GM18507 (cell line): ENCODE measurements around the gene NFATC2IP.
"Not testable (repeated sequence)": the region's sequence is repeated elsewhere in the genome, so short reads cannot be mapped to it uniquely, and the experiment has no call there.

ENCODE experiments used
- DNase-seq: peaks from one replicate; pipeline ENCODE4 v3.0.0; 2011; ENCODE audit warnings: low read depth; ENCODE audit not compliant: insufficient read length; ENCODE audit errors: extremely low spot score
- FAIRE-seq: peaks from 2 replicates; lab custom pipeline; 2011; peaks lifted over from hg19 to GRCh38; lab: Jason Lieb, UNC

NFATC2IP gene

DNA sequence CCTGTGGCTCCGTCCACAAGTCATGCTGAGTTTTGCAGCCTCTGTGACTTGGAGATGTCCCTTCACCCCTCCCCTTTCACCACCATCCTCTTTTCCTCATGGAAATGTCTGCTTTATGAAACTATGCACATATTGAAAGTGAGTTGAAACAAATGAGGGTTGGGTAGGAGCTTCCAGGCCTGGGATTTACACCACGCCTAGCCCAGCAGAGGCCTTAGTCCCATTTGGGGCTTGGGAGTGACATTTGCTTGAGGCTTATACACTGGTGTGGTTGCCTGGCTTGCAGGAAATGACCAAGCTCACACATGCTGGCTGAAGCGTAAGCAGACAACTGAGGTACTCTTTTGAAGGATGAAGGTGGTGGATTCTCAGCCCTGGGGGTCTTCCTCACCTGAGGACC lies 13.3 kb downstream of the NFATC2IP start:
- FAIRE-seq (no peak), DNase-seq (no peak)

DNA sequence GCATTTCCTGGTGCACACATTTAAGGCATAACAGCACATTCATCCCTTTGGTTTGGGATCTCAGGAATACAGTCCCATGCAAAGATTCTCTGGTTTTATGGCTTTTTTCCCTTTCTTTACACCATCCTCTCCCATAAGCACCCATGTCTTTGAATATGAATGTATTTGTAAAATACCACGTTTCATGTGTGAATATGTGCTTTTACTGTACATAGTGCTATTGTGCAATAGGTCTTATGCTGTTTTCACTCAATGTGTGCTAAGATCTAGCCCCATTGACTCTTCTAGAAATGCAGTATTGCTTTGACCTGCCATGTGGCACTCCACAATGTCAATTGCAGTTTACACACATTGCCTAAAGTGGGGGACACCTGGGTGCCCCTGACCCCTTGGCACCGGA lies 13.8 kb downstream of the NFATC2IP start:
- FAIRE-seq, result no peak
- no peak for DNase-seq

GRCh38 chr16:28967156-28967555 lies 16.4 kb downstream of the NFATC2IP start:
- FAIRE-seq, result no peak

DNA sequence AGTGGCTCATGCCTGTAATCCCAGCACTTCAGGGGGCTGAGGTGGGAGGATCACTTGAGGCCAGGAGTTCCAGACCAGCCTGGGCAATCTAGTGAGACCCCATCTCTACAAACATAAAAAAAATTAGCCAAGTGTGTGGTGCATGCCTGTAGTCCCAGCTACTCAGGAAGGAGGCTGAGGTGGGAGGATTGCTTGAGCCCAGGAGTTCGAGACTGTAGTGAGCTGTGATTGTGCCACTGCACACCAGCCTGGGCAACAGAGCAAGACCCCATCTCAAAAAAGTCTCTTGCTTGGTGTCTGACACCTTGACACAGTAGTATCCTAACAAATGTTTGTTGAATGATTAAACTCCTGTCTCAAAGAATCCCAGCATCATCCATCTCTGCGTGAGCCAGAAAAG lies 19.0 kb downstream of the NFATC2IP start:
- DNase-seq, FAIRE-seq: not testable (repeated sequence)

More at GRCh38 chr16:28967156-28967555, 16.4 kb downstream of the NFATC2IP start:
- DNase-seq, result no peak

- no peak for FAIRE-seq
- DNase-seq, result no peak
Observed at GRCh38 chr16:28974007-28974436, 23.3 kb downstream of the NFATC2IP start.

DNA sequence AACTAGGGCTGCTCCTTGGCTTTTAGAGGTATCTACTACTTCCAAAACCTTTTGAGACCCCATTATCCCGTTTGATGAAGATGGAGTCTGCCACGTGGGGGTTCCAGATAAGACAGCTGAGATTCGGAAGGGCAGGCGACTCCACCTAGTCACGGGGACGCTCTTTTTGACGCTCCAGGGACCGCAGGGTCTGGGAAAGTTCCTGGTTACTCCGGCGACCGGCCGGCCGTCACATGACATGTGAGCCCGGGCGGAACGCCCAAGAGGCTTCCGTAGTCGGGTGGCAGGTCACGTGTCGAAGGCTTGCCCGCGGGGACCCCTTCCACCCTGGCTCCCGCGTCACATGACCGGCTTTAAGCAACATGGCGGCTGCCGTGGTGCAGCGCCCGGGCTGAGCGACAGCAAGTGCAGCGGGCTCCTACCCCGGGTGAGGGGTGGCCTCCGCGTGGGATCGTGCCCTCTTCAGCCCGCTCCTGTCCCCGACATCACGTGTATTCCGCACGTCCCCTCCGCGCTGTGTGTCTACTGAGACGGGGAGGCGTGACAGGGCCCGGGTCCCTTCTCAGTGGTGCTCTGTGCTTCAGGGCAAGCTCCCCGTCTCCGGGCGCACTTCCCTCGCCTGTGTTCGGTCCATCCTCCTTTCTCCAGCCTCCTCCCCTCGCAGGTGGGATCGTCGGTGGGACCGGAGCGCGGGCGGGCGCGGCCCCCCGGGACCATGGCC lies 23.9 kb downstream of the NFATC2IP start, which contains the start of gene SPNS1:
Gene SPNS1 (plus strand): TSS at position 342 of the 721 bp plus-strand sequence. CDS start 374 bp downstream, at position 716.
- peak; percentile 97 for DNase-seq
- peak; percentile 92 for FAIRE-seq

DNA sequence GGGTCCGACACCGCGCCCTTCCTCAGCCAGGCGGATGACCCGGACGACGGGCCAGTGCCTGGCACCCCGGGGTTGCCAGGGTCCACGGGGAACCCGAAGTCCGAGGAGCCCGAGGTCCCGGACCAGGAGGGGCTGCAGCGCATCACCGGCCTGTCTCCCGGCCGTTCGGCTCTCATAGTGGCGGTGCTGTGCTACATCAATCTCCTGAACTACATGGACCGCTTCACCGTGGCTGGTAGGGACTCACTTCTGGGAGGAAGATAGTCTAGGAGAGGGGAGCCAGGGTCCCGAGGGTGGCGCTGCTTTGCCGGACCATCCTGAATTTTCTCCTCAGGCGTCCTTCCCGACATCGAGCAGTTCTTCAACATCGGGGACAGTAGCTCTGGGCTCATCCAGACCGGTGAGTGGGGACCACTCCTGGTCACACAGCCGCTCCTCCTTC lies 24.4 kb downstream of the NFATC2IP start:
- no peak for DNase-seq
- FAIRE-seq, result no peak

DNA sequence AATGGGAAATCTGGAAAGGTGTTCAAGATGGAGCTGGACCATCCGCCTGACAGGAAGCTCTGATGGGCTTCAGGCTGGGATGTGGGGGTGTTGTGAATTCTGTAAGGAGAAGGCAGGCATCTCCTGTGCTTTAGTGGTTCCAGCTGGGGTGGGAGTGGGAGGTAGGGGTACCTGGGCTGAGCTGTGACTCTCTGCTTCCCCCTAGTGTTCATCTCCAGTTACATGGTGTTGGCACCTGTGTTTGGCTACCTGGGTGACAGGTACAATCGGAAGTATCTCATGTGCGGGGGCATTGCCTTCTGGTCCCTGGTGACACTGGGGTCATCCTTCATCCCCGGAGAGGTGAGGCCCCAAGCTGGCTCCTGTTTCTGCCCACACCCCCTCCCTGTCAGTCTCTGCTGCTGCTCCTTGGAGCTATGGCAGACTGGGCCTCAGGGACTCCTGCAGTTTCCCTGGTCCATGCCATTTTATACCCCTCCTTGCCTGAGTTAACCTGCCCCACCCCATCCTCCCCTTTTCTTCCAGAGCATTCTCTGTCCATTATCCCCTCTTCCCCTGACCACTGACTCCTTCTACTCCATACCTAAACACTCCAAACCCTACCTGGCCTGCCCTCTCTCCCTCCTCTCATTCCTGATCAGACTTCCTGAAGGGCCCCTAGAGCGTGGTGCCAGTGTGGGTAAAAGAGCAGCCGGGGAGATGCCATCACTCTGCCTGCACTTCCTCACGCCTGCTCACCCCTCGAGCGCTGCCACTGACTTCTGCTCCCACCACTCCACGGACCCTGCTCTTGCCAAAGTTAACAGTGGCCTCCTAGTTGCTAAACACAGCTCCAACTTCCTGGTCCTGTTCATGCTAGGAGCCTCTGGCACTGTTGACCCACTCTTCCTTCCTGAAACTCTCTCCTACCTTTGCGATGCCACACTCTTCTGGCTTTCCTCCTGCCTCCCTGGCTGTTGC lies 27.2 kb downstream of the NFATC2IP start:
- no peak for FAIRE-seq
- DNase-seq, result no peak

DNA sequence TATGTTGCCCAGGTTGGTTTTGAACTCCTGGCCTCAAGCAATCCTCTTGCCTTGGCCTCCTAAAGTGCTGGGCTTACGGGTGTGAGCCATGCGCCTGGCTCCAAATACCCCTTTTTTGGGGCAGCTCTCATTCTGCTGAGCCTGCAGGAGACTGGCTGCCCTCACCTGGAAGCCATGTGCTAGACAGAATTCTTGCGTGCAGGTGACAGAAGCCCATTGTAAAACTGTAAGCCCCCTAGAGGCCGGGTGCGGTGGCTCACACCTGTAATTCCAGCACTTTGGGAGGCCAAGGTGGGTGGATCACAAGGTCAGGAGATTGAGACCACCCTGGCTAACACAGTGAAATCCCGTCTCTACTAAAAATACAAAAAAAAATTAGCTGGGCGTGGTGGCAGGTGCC lies 29.6 kb downstream of the NFATC2IP start:
- FAIRE-seq, DNase-seq: not testable (repeated sequence)

DNA sequence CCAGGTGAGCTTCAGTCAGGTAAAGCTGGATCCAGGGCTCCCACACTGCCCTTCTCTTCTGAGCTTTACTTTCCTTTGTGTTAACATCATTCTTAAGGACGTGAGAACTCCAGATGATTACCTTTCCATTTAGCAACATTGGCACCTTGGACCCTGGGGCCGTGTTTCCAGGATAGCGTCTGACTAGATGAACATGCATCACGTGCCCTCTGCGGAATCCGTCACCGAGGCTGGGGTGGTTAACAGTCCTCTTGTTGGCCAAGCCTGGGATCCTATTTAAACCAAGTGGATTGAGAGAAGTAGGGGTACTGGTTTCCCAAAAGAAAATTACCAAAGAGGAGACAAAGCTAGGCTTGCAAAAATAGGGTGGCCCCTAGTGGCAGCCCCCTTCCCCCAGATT lies 30.2 kb downstream of the NFATC2IP start:
- no peak for DNase-seq
- no peak for FAIRE-seq

GRCh38 chr16:28981517-28981916 lies 30.8 kb downstream of the NFATC2IP start:
- no peak for DNase-seq
- FAIRE-seq, result no peak

DNA sequence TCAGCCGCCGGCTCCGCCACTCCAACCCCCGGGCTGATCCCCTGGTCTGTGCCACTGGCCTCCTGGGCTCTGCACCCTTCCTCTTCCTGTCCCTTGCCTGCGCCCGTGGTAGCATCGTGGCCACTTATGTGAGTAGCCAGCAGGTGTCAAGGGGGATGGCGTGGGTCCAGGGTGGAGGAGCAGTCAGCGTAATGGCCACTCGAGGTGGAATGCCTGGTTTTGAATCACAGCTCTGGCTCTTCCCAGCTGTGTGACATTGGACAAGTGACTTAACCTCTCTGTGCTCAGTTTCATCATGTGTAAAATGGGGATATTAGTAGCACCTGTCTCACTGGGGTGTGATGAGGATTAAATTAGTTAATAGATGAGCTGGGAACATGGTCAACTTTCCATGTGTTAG lies 31.7 kb downstream of the NFATC2IP start:
- FAIRE-seq (no peak), DNase-seq (no peak)

DNA sequence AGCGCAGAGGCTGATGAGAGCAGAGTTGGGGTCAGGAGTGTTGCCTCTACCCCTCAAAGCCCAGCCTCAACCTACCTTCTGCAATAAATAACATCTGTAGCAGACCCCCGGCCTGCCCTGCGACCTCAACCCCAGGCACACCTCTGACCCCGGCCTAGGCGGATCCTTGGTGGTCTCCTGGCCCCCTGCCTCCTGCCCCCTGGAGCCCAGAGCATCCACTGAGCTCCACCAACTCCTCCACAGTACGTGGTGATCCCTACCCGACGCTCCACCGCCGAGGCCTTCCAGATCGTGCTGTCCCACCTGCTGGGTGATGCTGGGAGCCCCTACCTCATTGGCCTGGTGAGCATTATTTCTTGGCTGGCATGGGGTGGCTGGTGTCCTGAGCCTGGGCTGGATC lies 32.2 kb downstream of the NFATC2IP start:
- FAIRE-seq (no peak), DNase-seq (no peak)

- DNase-seq, result no peak
- no peak for FAIRE-seq
Observed at GRCh38 chr16:28983644-28984043, 32.9 kb downstream of the NFATC2IP start.

DNA sequence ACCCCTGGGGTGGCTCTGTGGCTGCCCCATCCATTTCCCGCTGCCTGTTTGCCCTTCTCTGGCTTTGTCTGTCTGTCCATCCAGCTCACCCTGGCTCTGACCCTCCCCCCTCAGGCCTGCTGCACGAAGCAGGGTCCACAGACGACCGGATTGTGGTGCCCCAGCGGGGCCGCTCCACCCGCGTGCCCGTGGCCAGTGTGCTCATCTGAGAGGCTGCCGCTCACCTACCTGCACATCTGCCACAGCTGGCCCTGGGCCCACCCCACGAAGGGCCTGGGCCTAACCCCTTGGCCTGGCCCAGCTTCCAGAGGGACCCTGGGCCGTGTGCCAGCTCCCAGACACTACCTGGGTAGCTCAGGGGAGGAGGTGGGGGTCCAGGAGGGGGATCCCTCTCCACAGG lies 33.4 kb downstream of the NFATC2IP start:
- DNase-seq (no peak), FAIRE-seq (no peak)

GRCh38 chr16:28984619-28985135 lies 33.9 kb downstream of the NFATC2IP start, which contains the start of gene LAT:
Gene LAT, plus strand, starts transcription at chr16:28985052. Its CDS starts 366 bp downstream, at chr16:28985418.
- no peak for DNase-seq
- FAIRE-seq, result peak; percentile 50

GRCh38 chr16:28985211-28986041 lies 34.7 kb downstream of the NFATC2IP start:
- no peak for FAIRE-seq

GRCh38 chr16:28986046-28986445 lies 35.3 kb downstream of the NFATC2IP start:
- DNase-seq, result no peak
- no peak for FAIRE-seq

More at GRCh38 chr16:28985211-28986041, 34.7 kb downstream of the NFATC2IP start:
- DNase-seq, result no peak

DNA sequence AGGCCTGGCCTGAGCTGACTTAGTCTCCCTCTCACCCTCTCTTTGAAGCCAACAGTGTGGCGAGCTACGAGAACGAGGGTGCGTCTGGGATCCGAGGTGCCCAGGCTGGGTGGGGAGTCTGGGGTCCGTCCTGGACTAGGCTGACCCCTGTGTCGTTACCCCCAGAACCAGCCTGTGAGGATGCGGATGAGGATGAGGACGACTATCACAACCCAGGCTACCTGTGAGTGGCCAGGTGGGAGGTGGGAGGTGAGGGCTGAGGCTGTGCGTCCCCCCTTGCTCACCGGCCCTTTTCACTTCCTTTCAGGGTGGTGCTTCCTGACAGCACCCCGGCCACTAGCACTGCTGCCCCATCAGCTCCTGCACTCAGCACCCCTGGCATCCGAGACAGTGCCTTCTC lies 35.8 kb downstream of the NFATC2IP start:
- no peak for DNase-seq
- no peak for FAIRE-seq
